HuH-7 (cell line): Measurements from ENCODE around the gene PTN.
"Not testable (repeated sequence)": the region's sequence is repeated elsewhere in the genome, so short reads cannot be mapped to it uniquely, and the experiment has no call there.

Source experiments
- DNase-seq: peaks from one replicate; pipeline ENCODE4 v3.0.0; 2011; ENCODE audit warnings: low spot score

Gene PTN

DNA sequence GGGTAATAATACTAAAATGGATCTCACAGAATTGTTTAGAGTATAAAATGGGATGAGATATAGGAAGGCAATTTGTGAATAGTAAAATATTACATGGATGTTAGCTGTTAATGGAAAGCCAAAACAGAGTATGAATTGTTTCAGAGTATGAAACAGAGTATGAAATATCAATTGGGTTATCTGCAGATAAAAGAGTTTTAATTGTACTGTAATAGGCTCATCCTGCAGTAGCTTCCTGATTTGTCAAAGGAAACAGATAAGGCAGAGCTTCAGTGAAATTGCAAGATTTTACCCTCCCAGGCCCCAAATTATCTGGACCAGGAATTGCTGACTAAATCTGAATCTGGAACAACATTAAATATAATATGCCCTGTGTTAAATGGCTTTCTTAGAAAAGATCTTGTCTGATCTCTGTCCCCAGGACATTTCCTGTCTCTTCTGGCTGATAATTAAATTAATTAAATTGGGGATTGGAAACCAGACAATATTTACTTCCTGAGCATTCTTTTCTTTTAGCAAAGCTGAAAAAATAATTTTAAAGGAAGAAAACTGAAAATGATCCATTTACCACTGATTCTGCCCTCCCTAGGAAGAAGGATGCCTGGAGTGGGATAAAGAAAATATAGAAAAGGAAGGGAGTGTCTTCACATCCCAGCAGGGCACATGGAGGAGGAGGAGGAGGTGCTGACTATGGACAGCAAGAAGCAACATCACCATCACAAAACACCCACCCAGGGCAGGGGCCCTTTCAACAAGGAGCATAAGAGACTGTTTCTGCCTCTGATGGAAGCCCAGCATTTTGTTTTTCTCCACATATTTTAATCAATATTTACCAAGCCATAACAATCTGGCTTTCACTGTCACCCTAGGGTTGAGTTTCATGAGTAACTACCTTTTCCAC lies 18.5 kb downstream of the PTN start:
- DNase-seq, result no peak

GRCh38 chr7:137316648-137317353 lies 26.7 kb downstream of the PTN start:
- no peak for DNase-seq

DNA sequence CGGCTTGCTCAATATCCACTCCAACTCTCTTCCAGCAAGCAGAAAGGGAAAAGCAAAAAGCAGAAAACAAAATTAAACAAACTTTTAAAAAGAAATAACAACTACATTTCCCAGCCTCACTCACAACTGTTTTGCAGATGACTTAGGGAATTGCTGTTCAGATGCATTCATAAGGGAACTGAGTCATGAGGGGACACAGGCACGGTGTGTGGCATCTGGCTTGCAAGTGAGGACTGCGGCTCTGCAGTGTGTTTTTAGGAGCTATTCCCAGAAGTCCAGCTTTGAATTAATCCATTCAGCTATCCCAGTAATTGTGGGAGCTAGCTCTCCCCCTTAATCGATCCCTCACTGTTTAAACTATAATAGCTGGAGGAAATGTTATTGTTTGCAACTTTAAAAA lies 30.3 kb downstream of the PTN start:
- no peak for DNase-seq

- DNase-seq, result no peak
Measured at GRCh38 chr7:137306748-137307147, 36.8 kb downstream of the PTN start.

- no peak for DNase-seq
Measured at GRCh38 chr7:137305901-137306621, 37.5 kb downstream of the PTN start.

DNA sequence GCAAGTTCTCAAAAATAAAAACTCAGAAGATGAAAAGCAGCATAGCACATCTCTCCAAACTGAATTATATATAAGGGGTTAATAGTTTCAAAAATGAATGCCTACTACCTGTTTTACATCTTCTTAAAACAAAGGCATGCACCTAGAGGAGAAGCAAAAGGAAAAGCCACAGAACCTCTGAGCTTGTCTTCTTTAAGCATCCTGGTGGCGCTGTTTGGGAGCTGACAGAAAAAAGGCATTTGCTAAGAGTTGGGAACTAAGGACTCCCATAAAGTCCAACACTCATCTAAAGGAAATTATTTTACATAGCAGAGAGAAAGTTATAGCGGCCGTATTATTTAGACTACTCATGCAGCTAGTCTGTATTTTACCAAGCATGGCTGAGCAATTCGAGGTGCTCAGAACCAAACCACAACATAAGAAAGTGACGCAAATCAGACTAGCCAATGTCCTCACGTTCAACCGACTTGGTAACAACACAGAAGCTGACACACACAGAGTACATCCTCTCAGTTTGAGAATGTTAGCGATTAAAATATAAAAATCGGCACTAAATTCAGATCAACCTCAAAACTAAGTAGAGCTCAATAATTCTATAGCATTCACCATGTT lies 38.8 kb downstream of the PTN start:
- no peak for DNase-seq

DNA sequence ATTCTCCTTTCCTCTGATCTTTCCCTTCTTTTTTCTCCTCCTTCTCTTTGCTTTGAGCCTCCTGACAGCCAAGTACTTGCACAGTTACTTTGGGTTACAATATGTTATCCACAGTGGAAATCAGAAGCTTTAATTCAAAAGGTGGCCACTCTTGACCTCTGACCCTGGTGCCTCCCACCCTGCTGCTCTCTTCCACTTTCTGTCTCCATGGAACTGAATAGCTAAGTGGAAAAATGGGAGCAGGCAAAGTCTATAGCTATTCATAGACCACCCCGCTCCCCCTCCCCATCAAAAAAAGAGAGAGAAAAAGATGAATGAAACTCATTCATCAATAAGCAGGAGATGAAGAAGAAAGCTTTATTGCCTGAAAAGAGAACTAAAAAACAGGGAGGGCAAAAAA lies 39.4 kb downstream of the PTN start:
- DNase-seq, result no peak

DNA sequence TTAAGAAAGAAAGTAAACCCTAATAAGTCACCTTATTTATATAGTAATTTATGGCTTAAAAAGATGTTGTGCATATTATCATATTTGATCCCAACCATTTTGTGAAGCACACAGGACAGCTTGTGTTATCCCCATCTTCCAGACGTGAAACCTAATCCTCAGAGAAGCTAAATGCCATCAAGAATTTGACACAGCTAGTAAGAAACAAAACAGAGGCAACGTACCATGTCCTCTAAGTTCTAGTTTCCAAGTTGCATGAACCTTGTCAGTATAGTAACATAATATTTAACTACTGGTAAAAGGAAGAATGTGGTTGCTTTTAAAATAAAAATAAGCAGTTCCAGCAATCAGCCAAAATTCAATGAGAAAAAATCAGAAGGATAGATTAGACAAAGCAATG lies 41.5 kb downstream of the PTN start:
- DNase-seq, result no peak

DNA sequence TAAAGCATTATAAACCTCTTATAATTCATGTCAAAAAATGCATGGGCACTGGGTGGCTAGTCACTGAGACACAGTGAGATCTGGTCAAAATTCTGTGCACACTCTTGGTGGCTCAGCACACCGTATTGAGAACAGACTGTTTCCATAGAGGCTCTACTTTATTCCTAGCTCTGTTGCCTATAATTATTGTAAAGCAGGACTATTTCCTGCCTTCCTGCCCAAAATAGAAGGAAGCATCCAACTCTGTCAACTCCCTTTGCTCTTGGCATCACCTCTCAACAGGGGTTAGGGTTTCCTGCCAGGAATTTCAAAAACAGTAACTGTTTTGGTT lies 45.1 kb downstream of the PTN start:
- no peak for DNase-seq

DNA sequence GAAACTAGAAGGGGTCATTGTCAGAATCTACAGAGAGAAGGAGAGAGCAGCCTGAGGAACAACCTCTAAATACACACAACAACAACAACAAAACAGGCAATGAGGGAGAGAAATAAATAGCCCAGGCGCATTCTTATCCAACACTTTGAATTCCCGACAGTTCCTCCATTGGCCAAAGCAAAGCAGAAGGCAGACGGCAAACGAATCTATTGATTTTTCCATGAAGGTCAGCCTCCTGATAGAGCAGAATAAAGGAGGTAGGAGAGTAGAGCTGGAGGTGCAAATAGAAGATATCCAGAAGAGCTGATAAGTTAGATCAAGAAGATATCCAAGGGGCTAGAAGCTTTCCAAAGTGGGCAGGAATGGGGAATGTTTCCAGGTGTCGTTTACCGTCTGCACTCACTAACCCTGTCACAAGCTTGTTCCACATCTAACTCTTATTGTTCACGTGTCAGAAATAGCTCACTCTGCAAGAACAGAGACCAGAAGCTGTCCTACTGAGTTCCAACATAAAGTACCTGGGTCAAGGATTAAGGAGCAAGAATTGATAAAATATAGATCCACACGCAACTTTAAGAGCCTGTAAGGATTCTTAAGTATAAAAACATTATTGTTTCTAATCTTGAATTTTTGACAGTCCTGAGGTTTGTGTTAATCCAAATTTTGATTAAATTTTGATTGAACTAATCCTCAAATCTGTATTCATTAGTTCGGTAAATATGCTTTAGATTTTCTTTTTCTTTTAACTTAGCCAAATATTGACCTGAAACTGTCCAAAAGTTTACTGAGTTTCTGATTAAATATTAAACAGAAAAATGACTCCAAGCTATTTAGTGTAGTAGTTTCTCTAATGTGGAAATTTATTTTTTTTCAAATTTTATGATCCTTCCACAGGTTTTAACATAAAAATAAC lies 45.7 kb downstream of the PTN start:
- DNase-seq, result no peak

DNA sequence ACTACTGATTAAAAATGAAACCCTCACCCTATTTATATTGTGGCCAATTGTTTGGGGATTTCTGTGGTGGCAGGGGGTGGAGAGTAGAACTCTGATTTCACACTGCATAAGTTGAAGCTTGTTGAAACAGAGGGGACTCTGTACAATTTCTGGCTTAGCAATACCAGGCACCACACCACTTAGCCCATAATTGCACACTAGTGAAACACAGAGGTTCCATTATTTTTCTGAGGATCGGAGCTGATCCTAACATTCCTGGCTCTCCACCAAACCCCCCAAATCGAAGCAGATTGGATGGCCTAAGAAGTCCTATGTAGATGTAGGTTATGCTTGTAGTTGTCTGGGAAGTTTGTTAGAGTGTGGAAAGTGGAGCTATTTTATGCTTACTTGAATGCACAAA lies 47.0 kb downstream of the PTN start:
- no peak for DNase-seq

- no peak for DNase-seq
Measured at GRCh38 chr7:137295739-137296324, 47.7 kb downstream of the PTN start.

DNA sequence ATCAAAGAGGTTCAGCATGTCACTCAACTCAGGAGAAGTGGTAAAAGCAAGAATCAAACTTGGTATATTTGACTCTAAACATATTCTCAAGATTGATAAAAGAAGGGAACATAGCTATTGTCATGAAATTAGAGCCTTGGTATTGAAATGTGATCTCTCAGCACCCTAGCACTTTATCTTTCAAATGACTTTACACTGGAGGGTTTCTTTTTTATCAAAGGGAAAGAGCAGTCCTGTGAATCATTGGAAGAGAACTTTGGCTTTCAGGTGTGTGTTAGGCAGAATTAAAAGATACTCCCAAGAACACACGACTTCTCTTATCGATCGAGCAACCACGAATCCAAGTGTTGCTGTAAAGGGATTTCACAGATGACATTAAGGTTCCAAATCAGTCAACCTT lies 54.4 kb downstream of the PTN start:
- no peak for DNase-seq

GRCh38 chr7:137287651-137288258 lies 55.8 kb downstream of the PTN start:
- no peak for DNase-seq

DNA sequence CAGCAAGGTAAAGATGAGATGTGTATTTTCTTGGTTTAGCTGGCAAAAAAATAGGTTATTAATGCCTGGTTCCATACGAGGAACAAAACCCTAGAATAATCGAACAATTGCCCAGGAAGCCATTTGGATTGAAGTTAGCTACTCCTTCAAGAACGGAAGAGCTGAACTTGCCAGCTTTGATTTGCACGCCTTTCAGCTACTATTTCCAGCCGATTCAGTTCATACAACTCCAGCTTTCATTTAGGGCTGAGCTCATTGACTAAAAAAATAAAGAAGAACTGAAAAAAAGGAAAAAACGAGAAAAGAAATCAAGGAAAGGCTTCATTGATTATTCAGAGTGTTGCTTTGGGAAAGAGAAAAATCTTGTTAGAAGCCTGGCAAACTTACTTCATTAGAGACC lies 60.4 kb downstream of the PTN start:
- DNase-seq, result no peak

GRCh38 chr7:137282043-137282442 lies 61.5 kb downstream of the PTN start:
- DNase-seq, result no peak

- no peak for DNase-seq
Measured at GRCh38 chr7:137276189-137276588, 67.3 kb downstream of the PTN start.

GRCh38 chr7:137272249-137272648 lies 71.3 kb downstream of the PTN start:
- no peak for DNase-seq

- no peak for DNase-seq
Measured at GRCh38 chr7:137269240-137269639, 74.3 kb downstream of the PTN start.

DNA sequence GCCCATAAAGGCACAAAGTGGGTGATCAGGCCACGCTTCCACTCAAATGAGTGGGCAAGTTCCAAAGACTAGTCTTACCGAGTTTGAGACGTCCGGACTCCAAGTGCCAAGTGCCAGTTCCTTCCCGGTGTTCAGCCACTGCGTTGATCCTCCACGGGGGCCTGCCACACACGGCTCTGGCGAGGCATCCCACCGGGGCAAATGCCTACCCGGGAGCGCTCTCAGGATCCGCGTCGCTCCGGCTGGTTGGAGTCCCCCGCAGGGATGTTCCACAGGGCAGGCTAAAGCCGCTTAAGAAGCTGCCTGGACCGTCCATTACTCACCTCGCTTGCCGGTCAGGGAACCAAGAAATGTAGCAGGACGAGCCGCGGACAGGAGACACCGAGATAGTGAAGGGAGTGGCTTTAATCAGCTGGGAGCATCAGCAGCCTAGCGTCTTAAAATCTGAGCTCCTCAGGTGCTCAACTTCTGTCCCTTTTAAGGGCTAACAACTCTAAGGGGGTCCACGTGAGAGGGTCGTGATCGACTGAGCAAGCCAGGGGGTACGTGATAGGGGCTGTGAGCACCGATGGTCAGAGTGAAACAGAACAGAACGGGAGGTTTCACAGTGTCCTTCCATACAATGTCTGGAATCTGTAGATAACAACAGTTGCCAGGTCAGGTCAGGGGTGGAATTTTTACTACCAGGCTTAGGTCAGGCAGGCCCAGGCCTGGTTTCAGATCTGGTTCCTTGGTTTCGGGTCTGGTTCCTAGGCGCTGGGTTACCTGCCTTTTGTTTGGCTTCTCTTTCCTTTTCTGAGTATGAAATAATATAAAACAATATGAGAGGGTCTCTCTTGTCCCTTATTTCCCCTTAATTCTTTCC lies 75.3 kb downstream of the PTN start:
- DNase-seq, result not testable (repeated sequence)
